GM19324 (cell line): ENCODE measurements around the gene ZNF697.
"Not testable (repeated sequence)": the region's sequence is repeated elsewhere in the genome, so short reads cannot be mapped to it uniquely, and the experiment has no call there.

Experiments
- ATAC-seq: cut with Tn5 transposase; IDR thresholded peaks from one replicate; pipeline ENCODE4 v1.9.1; 2021; ENCODE audit warnings: mild to moderate bottlenecking, moderate library complexity; ENCODE audit not compliant: unreplicated experiment, low FRiP score

The ZNF697 gene

GRCh38 chr1:119632841-119633240 is 15.2 kb downstream of the ZNF697 start:
- no peak for ATAC-seq

- ATAC-seq = no peak
Measured at GRCh38 chr1:119632103-119632490, 16.0 kb downstream of the ZNF697 start.

GRCh38 chr1:119631433-119632102 is 16.5 kb downstream of the ZNF697 start:
- no peak for ATAC-seq

- ATAC-seq = no peak
Measured at GRCh38 chr1:119631086-119631432, 17.0 kb downstream of the ZNF697 start.

- no peak for ATAC-seq
Measured at GRCh38 chr1:119626841-119627240, 21.2 kb downstream of the ZNF697 start.

- ATAC-seq = no peak
Measured at GRCh38 chr1:119626011-119626545, 22.0 kb downstream of the ZNF697 start.

- ATAC-seq = no peak
Measured at GRCh38 chr1:119623678-119624077, 24.4 kb downstream of the ZNF697 start.

- ATAC-seq = no peak
Measured at GRCh38 chr1:119623193-119623515, 24.9 kb downstream of the ZNF697 start.

GRCh38 chr1:119622311-119623192 is 25.5 kb downstream of the ZNF697 start:
- ATAC-seq = no peak

- ATAC-seq = no peak
Measured at GRCh38 chr1:119621705-119622104, 26.4 kb downstream of the ZNF697 start.

- no peak for ATAC-seq
Measured at GRCh38 chr1:119617751-119618691, 30.0 kb downstream of the ZNF697 start.

GRCh38 chr1:119616748-119617147 is 31.3 kb downstream of the ZNF697 start:
- not testable (repeated sequence) for ATAC-seq

GRCh38 chr1:119615100-119615499 is 33.0 kb downstream of the ZNF697 start:
- ATAC-seq = not testable (repeated sequence)

- peak; percentile 57 for ATAC-seq
Measured at GRCh38 chr1:119613769-119614720, 34.0 kb downstream of the ZNF697 start.

- no peak for ATAC-seq
Measured at GRCh38 chr1:119611701-119612113, 36.4 kb downstream of the ZNF697 start.

- not testable (repeated sequence) for ATAC-seq
Measured at GRCh38 chr1:119608816-119609215, 39.2 kb downstream of the ZNF697 start.

GRCh38 chr1:119607087-119607807 is 40.8 kb downstream of the ZNF697 start:
- not testable (repeated sequence) for ATAC-seq

- ATAC-seq = no peak
Measured at GRCh38 chr1:119606394-119606793, 41.7 kb downstream of the ZNF697 start.

- ATAC-seq = no peak
Measured at GRCh38 chr1:119605686-119606085, 42.4 kb downstream of the ZNF697 start.
